CD4-positive, alpha-beta T cell (primary cell): ENCODE data around the gene VAMP8. TPM values are rescaled to one million over a fixed set of nuclear protein-coding genes. Genes with fewer than 3 reads are reported as not detected.
"Not testable (repeated sequence)": the region's sequence is repeated elsewhere in the genome, so short reads cannot be mapped to it uniquely, and the experiment has no call there.

Source experiments
- ATAC-seq: fragments of 200-7000 bp; cut with Tn5 transposase; one replicate; pipeline ENCODE4 v1.10.0; 2022; ENCODE audit warnings: mild to moderate bottlenecking; ENCODE audit not compliant: poor library complexity
- CTCF ChIA-PET: fragments of 350-600 bp; sonication (Branson Sonifier 250); formaldehyde crosslinking; loops from one replicate; lab custom pipeline; 2021; ENCODE audit warnings: antibody characterized with exemption, inconsistent platforms; lab: Charles Lee
- POLR2A ChIA-PET: fragments of 350-600 bp; sonication (Branson Sonifier 250); formaldehyde crosslinking; loops from one replicate; lab custom pipeline; 2021; ENCODE audit warnings: antibody characterized with exemption, inconsistent platforms; lab: Charles Lee
- DNase-seq, 14 experiments: peaks; one replicate each; pipeline ENCODE4 v3.0.0-alpha.2; 2013 to 2020; ENCODE audit warnings: mixed read lengths in 2 of 14
- H3K27ac ChIP-seq, 2 donors: one replicate each; pipeline versions ENCODE4 v1.5.1 to v1.7.0; 2013; ENCODE audit warnings: low read length in 2 of 2, low read depth in 1 of 2, mild to moderate bottlenecking in 1 of 2
- H3K27me3 ChIP-seq, 2 experiments: 1 replicate in 1 of 2; 2 replicates in 1 of 2; pipeline versions ENCODE4 v1.6.1 to v1.7.0; 2013; ENCODE audit warnings: low read length in 2 of 2, control low read depth in 1 of 2, mild to moderate bottlenecking in 1 of 2, moderate library complexity in 1 of 2; ENCODE audit not compliant: insufficient read depth in 2 of 2, control insufficient read depth in 1 of 2
- H3K36me3 ChIP-seq: one replicate; pipeline ENCODE4 v1.6.1; 2013; ENCODE audit warnings: low read length, control low read depth; ENCODE audit not compliant: insufficient read depth
- H3K4me1 ChIP-seq: one replicate; pipeline ENCODE4 v1.6.1; 2013; ENCODE audit warnings: low read length, control low read depth; ENCODE audit not compliant: insufficient read depth
- H3K4me3 ChIP-seq: one replicate; pipeline ENCODE4 v1.5.1; 2013; ENCODE audit warnings: mild to moderate bottlenecking, low read length, moderate library complexity
- H3K9me3 ChIP-seq, 2 experiments: 1 replicate in 1 of 2; 2 replicates in 1 of 2; pipeline versions ENCODE4 v1.6.1 to v1.7.0; 2013; ENCODE audit warnings: low read length in 2 of 2, mild to moderate bottlenecking in 2 of 2, control low read depth in 1 of 2, moderate library complexity in 1 of 2; ENCODE audit not compliant: control insufficient read depth in 1 of 2, insufficient read depth in 1 of 2
- H3K27ac Mint-ChIP-seq: one replicate; pipeline ENCODE4 v1.8.0; 2020; ENCODE audit warnings: mixed read lengths
- H3K27me3 Mint-ChIP-seq: one replicate; pipeline ENCODE4 v1.8.0; 2021; ENCODE audit warnings: mixed read lengths
- H3K36me3 Mint-ChIP-seq: one replicate; pipeline ENCODE4 v1.8.0; 2021; ENCODE audit warnings: low read depth, mixed read lengths
- H3K4me1 Mint-ChIP-seq: one replicate; pipeline ENCODE4 v1.8.0; 2021; ENCODE audit warnings: low read depth, mixed read lengths
- H3K4me3 Mint-ChIP-seq: one replicate; pipeline ENCODE4 v1.8.0; 2020; ENCODE audit warnings: mild to moderate bottlenecking, mixed read lengths
- H3K9me3 Mint-ChIP-seq: one replicate; pipeline ENCODE4 v1.8.0; 2020; ENCODE audit warnings: mixed read lengths
- CTCF ChIP-seq: fragments of 200-600 bp; IDR thresholded peaks from one replicate; pipeline ENCODE4 v1.8.0; 2022; ENCODE audit warnings: antibody characterized with exemption, mild to moderate bottlenecking
- intact Hi-C, 2 experiments: fragments of 100-400 bp; cut with DNase I in 1 of 2; cut with micrococcal nuclease in 1 of 2; formaldehyde crosslinking; loops; one replicate each; pipeline versions ENCODE4 v1.15.1 to v1.9.0; 2023 to 2025; cut with DNase I, micrococcal nuclease
- total RNA-seq, 174 experiments: library from RNA in 2 of 174; stranded (reverse) in 2 of 174; gene quantifications; one replicate each; pipeline ENCODE4 v1.2.3 and lab custom pipeline; 2021 to 2026

Gene VAMP8
- total RNA-seq, 2 experiments from 2014 or later: 32.3 to 37.3 TPM

- Histone ChIP-seq H3K4me1 (peaks cover 21% of the 10 kb centered on the region), H3K36me3 (peaks cover 48% of the 10 kb centered on the region), H3K4me3 (no peak overlapping the region), H3K27me3 (no peaks in the 10 kb centered on the region), H3K27ac (no peak overlapping the region), H3K9me3 (no peaks in the 10 kb centered on the region)
- H3K36me3 Mint-ChIP-seq: peaks cover 76% of the 10 kb centered on the region
- peak overlapping the region; percentile 55 for H3K4me3 Mint-ChIP-seq
- peaks cover 41% of the 10 kb centered on the region for H3K4me1 Mint-ChIP-seq
- intact Hi-C loops: no loop called here
- H3K27me3 Mint-ChIP-seq: no peaks in the 10 kb centered on the region
- ATAC-seq (no peak), DNase-seq (no peak)
- H3K9me3 Mint-ChIP-seq: no peaks in the 10 kb centered on the region
- no peak for TF ChIP-seq CTCF
- ChIA-PET POLR2A (interaction anchor here (1.2 to 1.4 kb wide), 2 partner anchors 8 to 124 kb away, joined by 3 read pairs; partner anchors contain the start of gene SH2D6), CTCF (interaction anchor here (6.0 kb wide), 1 partner anchor 8 kb away, joined by 42 read pairs; no protein-coding TSS in a partner anchor)
- peak overlapping the region; percentile 92 for H3K27ac Mint-ChIP-seq
Measured at GRCh38 chr2:85542777-85543176, 34.6 kb upstream of the VAMP8 start.

- H3K36me3 Mint-ChIP-seq: peaks cover 83% of the 10 kb centered on the region
- H3K9me3 Mint-ChIP-seq, H3K4me3 Mint-ChIP-seq, H3K9me3 ChIP-seq, H3K27ac Mint-ChIP-seq, H3K27ac ChIP-seq, DNase-seq, intact Hi-C loops, H3K27me3 ChIP-seq, H3K27me3 Mint-ChIP-seq, H3K4me3 ChIP-seq, ATAC-seq: not testable (repeated sequence)
- peaks cover 36% of the 10 kb centered on the region for H3K4me1 Mint-ChIP-seq
- Histone ChIP-seq H3K36me3 (peaks cover 48% of the 10 kb centered on the region), H3K4me1 (peaks cover 15% of the 10 kb centered on the region)
- ChIA-PET POLR2A (interaction anchor here (0.6 to 1.2 kb wide), 4 partner anchors 8 to 126 kb away, joined by 3 to 6 read pairs (median 3); partner anchors contain the start of genes C2orf68 and SH2D6), CTCF (interaction anchor here (6.0 kb wide), 1 partner anchor 6 kb away, joined by 42 read pairs; no protein-coding TSS in a partner anchor)
Measured at GRCh38 chr2:85544254-85544691, 33.1 kb upstream of the VAMP8 start.

GRCh38 chr2:85544915-85545779 lies 32.2 kb upstream of the VAMP8 start:
- H3K9me3 ChIP-seq, H3K27me3 Mint-ChIP-seq, H3K9me3 Mint-ChIP-seq, DNase-seq, CTCF ChIA-PET, H3K27me3 ChIP-seq, intact Hi-C loops, H3K4me1 ChIP-seq, ATAC-seq, H3K27ac Mint-ChIP-seq, H3K4me3 ChIP-seq, H3K4me3 Mint-ChIP-seq, H3K27ac ChIP-seq: not testable (repeated sequence)
- POLR2A ChIA-PET: interaction anchor here (1.0 to 1.3 kb wide), 4 partner anchors 8 to 154 kb away, joined by 3 to 5 read pairs (median 4); partner anchors contain the start of gene C2orf68
- peaks cover 54% of the 10 kb centered on the region for H3K36me3 ChIP-seq
- Mint-ChIP-seq H3K36me3 (peaks cover 82% of the 10 kb centered on the region), H3K4me1 (peaks cover 32% of the 10 kb centered on the region)

- no peak overlapping the region for H3K27ac Mint-ChIP-seq
- ChIA-PET POLR2A (interaction anchor here (1.0 to 1.3 kb wide), 3 partner anchors 9 to 155 kb away, joined by 3 to 5 read pairs (median 4); no protein-coding TSS in a partner anchor), CTCF (interaction anchor here (0.6 kb wide), 1 partner anchor 34 kb away, joined by 3 read pairs; no protein-coding TSS in a partner anchor)
- H3K27me3 Mint-ChIP-seq: no peaks in the 10 kb centered on the region
- peaks cover 25% of the 10 kb centered on the region for H3K4me1 Mint-ChIP-seq
- H3K27me3 ChIP-seq: no peaks in the 10 kb centered on the region
- no peak for TF ChIP-seq CTCF
- H3K9me3 Mint-ChIP-seq: no peaks in the 10 kb centered on the region
- peaks cover 82% of the 10 kb centered on the region for H3K36me3 Mint-ChIP-seq
- ATAC-seq (no peak), DNase-seq (no peak)
- intact Hi-C loops: no loop called here
- peaks cover 8% of the 10 kb centered on the region for H3K4me1 ChIP-seq
- H3K4me3 Mint-ChIP-seq: no peak overlapping the region
- H3K36me3 ChIP-seq: peaks cover 60% of the 10 kb centered on the region
- H3K9me3 ChIP-seq: no peaks in the 10 kb centered on the region
- no peak overlapping the region for H3K4me3 ChIP-seq
- no peak overlapping the region for H3K27ac ChIP-seq
Measured at GRCh38 chr2:85545780-85546240, 31.6 kb upstream of the VAMP8 start.
